Stomach (tissue), 9 donors: ENCODE measurements around the gene NPAS3. TPM values are rescaled to one million over a fixed set of nuclear protein-coding genes. Genes with fewer than 3 reads are reported as not detected.

Experiments
- DNase-seq, 2 donors: peaks; one replicate each; pipeline versions ENCODE4 v3.0.0 to v3.0.0-alpha.2; 2013 to 2019
- H3K27ac ChIP-seq, 5 donors: fragments of 200-600 bp in 4 of 5; sonication (generic) in 4 of 5; one replicate each; pipeline ENCODE4 v1.5.1; 2013 to 2019; ENCODE audit warnings: mild to moderate bottlenecking in 1 of 5, moderate library complexity in 1 of 5
- H3K27me3 ChIP-seq, 3 donors: fragments of 200-600 bp; sonication (generic); one replicate each; pipeline ENCODE4 v1.5.1; 2017 to 2019; ENCODE audit warnings: mixed run types in 1 of 3
- H3K36me3 ChIP-seq, 4 donors: fragments of 200-600 bp; sonication (generic); 1 replicate in 3 of 4; 2 replicates in 1 of 4; pipeline ENCODE4 v1.5.1; 2016 to 2019
- H3K4me1 ChIP-seq, 4 donors: fragments of 200-600 bp; sonication (generic); one replicate each; pipeline ENCODE4 v1.5.1; 2016 to 2019
- H3K4me3 ChIP-seq, 4 donors: fragments of 200-600 bp; sonication (generic) in 3 of 4; one replicate each; pipeline ENCODE4 v1.5.1; 2016 to 2019; ENCODE audit warnings: mild to moderate bottlenecking in 1 of 4
- H3K9me3 ChIP-seq, 4 donors: fragments of 200-600 bp; sonication (generic); one replicate each; pipeline ENCODE4 v1.5.1; 2016 to 2019
- CTCF ChIP-seq, 7 experiments: fragments of 450-650 bp in 4 of 7; fragments of 200-600 bp in 3 of 7; sonication (generic) in 3 of 7; IDR thresholded peaks; one replicate each; pipeline ENCODE4 v1.5.1; 2016 to 2019; ENCODE audit warnings: antibody characterized with exemption in 7 of 7, control low read depth in 2 of 7, mild to moderate bottlenecking in 1 of 7
- EP300 ChIP-seq: sonication (generic); formaldehyde crosslinking; IDR thresholded peaks from one replicate; pipeline ENCODE4 v1.6.1; 2017; ENCODE audit warnings: antibody characterized with exemption
- POLR2A ChIP-seq, 4 donors: fragments of 450-650 bp; IDR thresholded peaks; one replicate each; pipeline ENCODE4 v1.6.1; 2016; ENCODE audit warnings: antibody characterized with exemption in 4 of 4, control low read depth in 2 of 4, mild to moderate bottlenecking in 1 of 4, moderate library complexity in 1 of 4
- POLR2AphosphoS5 ChIP-seq, 3 donors: sonication (generic); formaldehyde crosslinking; IDR thresholded peaks; one replicate each; pipeline ENCODE4 v1.6.1; 2016; ENCODE audit warnings: antibody characterized with exemption in 3 of 3
- WGBS, 5 donors: extraction: QIAGEN DNeasy Blood & Tissue Kit in 3 of 5; methylation state at CpG; one replicate each; pipeline versions ENCODE4 v1.1.5 to v1.1.7; 2013 to 2018; 5-methylcytosine and 5-hydroxymethylcytosine counted together
- intact Hi-C: fragments of 100-400 bp; cut with DNase I; formaldehyde crosslinking; loops from one replicate; pipeline ENCODE4 v1.15.1; 2023; ENCODE audit warnings: low total_unique reads
- polyA plus RNA-seq, 3 donors: library from polyadenylated mRNA; stranded (reverse); fragments of 200-250 nt; gene quantifications; one replicate each; pipeline ENCODE4 v1.2.3, GENCODE V29; 2013
- total RNA-seq, 5 donors: library from RNA; depleted of rRNA; stranded (reverse); fragments of >200 nt; gene quantifications; one replicate each; pipeline versions ENCODE4 v1.1.0 to v1.2.3, GENCODE V29; 2014 to 2016
- donor health status: healthy with polysubstance abuse.
- donor health status: Bipolar disorder and iron deficiency.
- donor health status: healthy.

NPAS3 gene
- total and polyA plus RNA-seq, 8 donors: under 0.01 to 7.9 (median 0.76) TPM; not detected in 1

GRCh38 chr14:33486332-33486890 lies 547.7 kb downstream of the NPAS3 start:
- WGBS, 5 donors: 70 to 81% (median 73%) methylated on average over 2 of the region's 2 CpGs

GRCh38 chr14:33488582-33488981 lies 549.9 kb downstream of the NPAS3 start:
- 33 to 67% (median 54%) methylated on average over 5 of the region's 5 CpGs for WGBS, 5 donors

More at GRCh38 chr14:33486332-33486890, 547.7 kb downstream of the NPAS3 start:
- H3K27ac ChIP-seq: no peak overlapping the region
- H3K4me3 ChIP-seq: no peak overlapping the region
- TF ChIP-seq EP300 (no peak), CTCF (IDR thresholded peaks at IDR 0.05) (no peak), POLR2AphosphoS5 (IDR thresholded peaks at IDR 0.05) (no peak), POLR2A (IDR thresholded peaks at IDR 0.05) (no peak)
- peaks cover 0 to 6% (median 3%) of the 10 kb centered on the region in 4 donors for H3K4me1 ChIP-seq
- H3K27me3 ChIP-seq: peaks cover 0 to 4% (median 0%) of the 10 kb centered on the region in 3 donors
- intact Hi-C loops: no loop called here
- H3K36me3 ChIP-seq: no peaks in the 10 kb centered on the region
- H3K9me3 ChIP-seq: no peaks in the 10 kb centered on the region
- no peak for DNase-seq

GRCh38 chr14:33490555-33490954 lies 551.9 kb downstream of the NPAS3 start:
- Histone ChIP-seq H3K27me3 (no peaks in the 10 kb centered on the region), H3K4me3 (no peak overlapping the region), H3K36me3 (no peaks in the 10 kb centered on the region), H3K9me3 (peaks cover 0 to 6% (median 0%) of the 10 kb centered on the region in 4 donors), H3K4me1 (peaks cover 0 to 6% (median 3%) of the 10 kb centered on the region in 4 donors), H3K27ac (no peak overlapping the region)
- no peak for TF ChIP-seq EP300
- TF ChIP-seq CTCF (IDR thresholded peaks at IDR 0.05): no peak
- no peak for TF ChIP-seq POLR2A (IDR thresholded peaks at IDR 0.05)
- no peak for TF ChIP-seq POLR2AphosphoS5 (IDR thresholded peaks at IDR 0.05)
- 32 to 65% (median 52%) methylated on average over 4 of the region's 4 CpGs for WGBS, 5 donors
- intact Hi-C loops: no loop called here
- no peak for DNase-seq

More at GRCh38 chr14:33488582-33488981, 549.9 kb downstream of the NPAS3 start:
- no peak overlapping the region for H3K27ac ChIP-seq
- peaks cover 0 to 6% (median 3%) of the 10 kb centered on the region in 4 donors for H3K4me1 ChIP-seq
- no peak for DNase-seq
- H3K27me3 ChIP-seq: peaks cover 0 to 3% (median 0%) of the 10 kb centered on the region in 3 donors
- TF ChIP-seq POLR2AphosphoS5 (IDR thresholded peaks at IDR 0.05): no peak
- TF ChIP-seq EP300: no peak
- TF ChIP-seq CTCF (IDR thresholded peaks at IDR 0.05): no peak
- no peak for TF ChIP-seq POLR2A (IDR thresholded peaks at IDR 0.05)
- H3K9me3 ChIP-seq: no peaks in the 10 kb centered on the region
- intact Hi-C loops: no loop called here
- no peak overlapping the region for H3K4me3 ChIP-seq
- H3K36me3 ChIP-seq: no peaks in the 10 kb centered on the region

GRCh38 chr14:33491112-33491511 lies 552.4 kb downstream of the NPAS3 start:
- Histone ChIP-seq H3K4me1 (peaks cover 0 to 6% (median 3%) of the 10 kb centered on the region in 4 donors), H3K9me3 (peaks cover 0 to 6% (median 0%) of the 10 kb centered on the region in 4 donors), H3K4me3 (no peak overlapping the region), H3K27me3 (no peaks in the 10 kb centered on the region), H3K27ac (no peak overlapping the region), H3K36me3 (no peaks in the 10 kb centered on the region)
- 84 to 92% (median 88%) methylated on average over 4 of the region's 4 CpGs for WGBS, 5 donors
- no peak for DNase-seq
- no peak for TF ChIP-seq EP300
- no peak for TF ChIP-seq CTCF (IDR thresholded peaks at IDR 0.05)
- no peak for TF ChIP-seq POLR2A (IDR thresholded peaks at IDR 0.05)
- TF ChIP-seq POLR2AphosphoS5 (IDR thresholded peaks at IDR 0.05): no peak
- intact Hi-C loops: no loop called here
